ENCODE results near the gene EPHX1.

EPHX1 gene

GRCh38 chr1:225866061-225866837, 56.3 kb downstream of the EPHX1 start:
- peak; percentile 70 for DNase-seq

DNA sequence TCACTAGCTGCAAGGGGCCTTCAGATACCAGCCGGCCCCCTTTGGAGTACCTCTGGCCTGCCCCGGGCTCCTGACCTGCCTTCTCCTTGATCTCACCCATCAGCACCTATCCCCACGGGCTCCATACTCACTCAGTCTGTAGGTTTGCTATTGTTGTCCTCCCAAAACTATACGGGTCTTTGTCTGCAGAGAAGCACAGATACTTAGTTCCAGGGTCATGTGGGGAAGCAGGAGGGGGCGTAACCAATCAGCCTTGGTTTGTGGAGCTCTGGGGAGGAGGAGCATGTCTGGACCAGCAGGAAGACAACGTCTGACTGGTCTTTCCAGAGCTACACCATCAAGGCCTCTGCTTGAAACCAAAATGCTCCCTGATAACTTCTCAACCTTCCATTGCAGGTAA, 57.1 kb downstream of the EPHX1 start:
- DNase-seq: no peak

- DNase-seq: no peak
Measured at GRCh38 chr1:225868631-225869330, 58.9 kb downstream of the EPHX1 start.

GRCh38 chr1:225870911-225871310, 61.0 kb downstream of the EPHX1 start:
- DNase-seq: no peak

DNA sequence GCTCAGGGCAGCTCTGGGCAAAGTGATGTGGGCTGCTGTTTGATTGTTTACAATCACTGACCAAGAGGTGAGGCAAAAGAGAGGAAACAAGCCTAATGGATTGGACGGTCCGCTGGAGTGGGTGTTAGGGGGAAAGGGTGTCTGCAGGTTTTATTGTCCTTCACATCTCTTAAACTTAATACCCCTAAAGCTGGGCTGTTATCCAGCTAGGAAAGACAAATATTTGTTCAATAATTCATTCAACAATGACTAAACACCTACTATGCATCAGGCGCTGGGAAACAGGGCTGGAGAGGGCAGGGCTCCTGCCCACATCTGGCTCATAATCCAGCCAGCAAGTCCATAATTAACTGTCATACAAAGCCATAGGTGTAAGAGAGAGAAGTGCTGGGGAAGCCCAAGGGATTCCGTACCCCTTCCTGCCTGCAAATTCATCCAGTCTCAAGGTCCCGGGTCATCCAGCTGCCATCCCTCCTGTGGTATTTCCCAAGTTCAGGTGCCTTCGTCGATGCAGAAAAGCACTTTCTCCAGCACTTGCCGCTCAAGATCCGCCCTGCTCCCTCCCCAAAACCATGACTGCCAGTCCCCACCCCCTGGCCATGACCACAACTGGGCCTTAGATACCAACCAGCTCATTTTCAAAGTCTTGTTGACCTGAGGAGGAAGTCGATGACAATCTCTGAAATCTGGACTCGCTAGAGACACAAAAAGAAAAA, 61.6 kb downstream of the EPHX1 start:
- no peak for DNase-seq

- no peak for DNase-seq
Measured at GRCh38 chr1:225872075-225872430, 62.1 kb downstream of the EPHX1 start.

- no peak for DNase-seq
Measured at GRCh38 chr1:225873281-225873850, 63.4 kb downstream of the EPHX1 start.

- DNase-seq: no peak
Measured at GRCh38 chr1:225874431-225874830, 64.5 kb downstream of the EPHX1 start.

DNA sequence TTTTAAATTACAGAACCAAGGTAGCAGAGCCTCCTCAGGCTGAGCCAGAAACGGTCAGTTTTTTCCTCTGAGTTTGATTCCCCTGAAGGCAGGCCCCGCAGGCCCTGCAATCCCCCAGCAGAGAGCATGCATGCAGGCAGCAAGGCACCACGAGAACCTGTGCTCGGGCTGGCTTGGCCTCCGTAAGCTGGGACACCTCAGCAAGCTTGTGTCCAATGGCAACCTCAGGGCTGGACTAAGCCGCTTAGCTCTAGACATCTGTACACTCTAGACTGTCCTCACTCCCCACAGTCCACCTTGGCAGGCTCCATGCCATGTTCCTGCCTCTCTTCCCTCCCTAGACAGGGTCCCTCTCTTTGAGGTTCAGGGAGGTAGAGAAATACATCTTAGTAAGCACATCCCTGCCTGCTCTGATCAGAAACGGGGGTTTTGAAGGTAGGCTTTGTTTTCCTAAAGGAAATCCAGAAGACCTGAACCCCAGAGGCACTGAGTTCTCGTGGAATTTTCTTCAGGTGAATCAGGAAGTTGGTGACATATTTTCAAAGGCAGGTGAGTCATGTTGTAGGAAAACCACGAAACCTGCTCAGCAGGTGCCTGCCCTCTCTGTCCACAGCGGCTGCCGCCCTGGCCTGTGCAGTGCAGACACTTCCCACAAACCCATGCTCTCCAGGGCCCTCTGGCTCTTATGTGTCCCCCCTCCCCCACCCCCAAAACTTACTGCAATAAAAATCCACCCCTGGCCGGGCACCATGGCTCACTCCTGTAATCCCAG, 65.3 kb downstream of the EPHX1 start:
- DNase-seq: no peak

- no peak for DNase-seq
Measured at GRCh38 chr1:225876900-225877510, 67.1 kb downstream of the EPHX1 start.

- no peak for DNase-seq
Measured at GRCh38 chr1:225877580-225877979, 67.7 kb downstream of the EPHX1 start.

DNA sequence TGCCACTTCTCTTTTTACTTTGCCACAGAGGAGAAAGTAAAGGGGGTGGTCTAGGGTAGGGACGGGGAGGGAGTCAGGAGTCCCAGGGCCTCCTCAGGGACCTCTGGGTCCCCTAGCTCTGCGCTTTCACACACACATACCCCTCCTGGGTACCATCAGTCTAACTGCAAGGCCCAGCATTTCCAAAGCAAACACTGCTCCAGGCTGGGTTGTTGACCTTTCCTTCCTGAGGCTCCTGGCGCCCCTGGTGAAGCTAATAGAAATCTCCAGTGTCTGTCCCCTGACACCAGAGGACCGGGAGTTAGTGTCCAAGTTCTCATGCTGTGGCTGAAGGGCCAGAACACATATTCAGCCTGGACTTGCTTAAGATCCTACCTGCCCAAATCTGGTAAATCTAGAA, 68.4 kb downstream of the EPHX1 start:
- DNase-seq: no peak

DNA sequence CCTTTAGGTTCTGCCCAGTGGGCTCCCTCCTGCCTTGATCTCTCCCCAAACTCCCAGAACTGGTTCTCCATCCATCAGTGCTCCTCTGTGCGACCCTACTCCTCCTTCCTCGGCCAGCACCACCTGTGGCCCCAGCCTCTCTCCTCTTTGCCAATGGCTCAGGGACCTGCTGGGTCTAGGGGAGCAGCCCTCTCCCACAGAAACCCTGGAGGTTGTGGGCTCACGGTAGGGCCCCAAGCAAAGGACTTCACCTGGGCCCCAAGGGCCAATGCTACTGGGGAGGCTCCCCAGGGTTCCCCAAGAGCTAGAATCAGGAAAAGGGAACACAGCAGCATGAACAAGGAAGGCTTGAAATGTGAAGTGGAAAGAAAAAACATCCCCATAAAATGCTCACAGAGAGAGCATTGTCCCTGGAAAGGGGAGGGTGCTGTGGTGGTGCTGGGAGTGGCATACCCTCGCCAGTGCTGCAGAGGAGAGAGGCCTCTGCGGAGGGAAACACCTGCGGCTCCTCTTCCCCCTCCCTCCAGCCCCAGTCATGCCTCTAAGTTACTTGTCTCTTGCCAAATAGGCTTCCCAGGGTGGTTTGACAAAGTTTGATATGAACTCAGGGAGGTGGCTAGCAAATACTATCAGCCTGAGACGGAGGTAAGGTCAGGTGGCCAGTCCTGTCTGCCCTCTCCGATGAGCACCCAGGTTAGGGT, 69.7 kb downstream of the EPHX1 start:
- DNase-seq: peak; percentile 44

DNA sequence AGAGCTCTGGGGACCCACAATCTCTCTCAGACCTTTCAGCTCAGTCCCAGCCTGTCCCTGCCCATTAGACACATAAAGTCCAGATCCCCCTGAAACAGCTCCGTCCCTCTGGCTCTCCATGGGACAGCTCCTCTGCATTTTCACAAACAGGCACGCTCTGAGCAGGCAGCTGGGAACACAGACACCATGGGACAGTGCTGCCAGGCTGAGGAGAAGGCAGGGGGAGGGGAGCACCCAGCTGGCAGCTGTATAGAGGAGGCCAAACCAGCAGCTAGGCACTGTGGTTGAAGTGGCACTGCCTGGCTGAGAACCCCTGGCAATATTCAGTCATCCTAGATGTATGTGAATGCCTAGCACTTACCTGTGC, 70.3 kb downstream of the EPHX1 start:
- no peak for DNase-seq

- no peak for DNase-seq
Measured at GRCh38 chr1:225880636-225881035, 70.7 kb downstream of the EPHX1 start.

DNA sequence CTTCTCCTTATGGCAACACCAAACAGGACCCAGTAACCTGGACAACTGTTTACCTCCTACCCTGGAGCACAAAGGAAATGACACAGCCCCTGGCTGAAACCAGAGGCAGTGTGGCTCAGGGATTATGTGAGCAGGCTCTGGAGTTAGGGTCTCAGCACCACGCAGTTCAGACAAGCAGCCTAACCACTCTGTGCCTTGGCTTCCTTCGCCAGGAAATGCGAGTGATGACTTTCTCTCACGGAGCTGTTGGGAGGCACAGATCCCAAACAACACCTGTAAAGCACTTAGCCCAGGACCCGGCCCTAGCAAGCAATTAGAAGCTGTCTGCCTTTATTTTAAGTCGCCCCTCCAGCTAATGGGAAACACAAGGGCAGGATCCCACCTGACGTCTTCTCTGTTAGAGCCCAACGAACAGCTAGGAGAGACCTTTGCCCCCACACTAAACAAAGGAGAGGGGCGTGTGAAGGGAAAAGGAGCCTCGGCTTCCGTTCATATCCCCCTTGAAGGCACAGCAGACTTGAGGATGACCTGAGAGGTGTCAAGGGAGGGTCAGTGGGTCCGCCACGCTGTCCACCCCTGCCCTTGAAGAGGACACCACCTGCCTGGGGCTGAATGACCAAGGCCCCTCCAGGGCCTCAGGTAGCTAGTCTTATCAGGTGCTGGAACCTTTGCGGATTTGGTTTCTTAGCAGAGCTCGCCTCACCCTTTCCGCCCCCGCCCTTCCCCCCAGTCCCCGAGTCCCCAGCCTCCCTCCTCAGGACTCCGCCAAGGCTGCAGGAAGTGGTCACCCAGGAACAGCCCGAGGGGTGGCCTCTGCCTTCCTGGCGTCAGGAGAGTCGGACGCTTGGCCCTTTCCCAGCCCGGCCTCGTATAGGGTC, 71.4 kb downstream of the EPHX1 start:
- DNase-seq: peak; percentile 59

DNA sequence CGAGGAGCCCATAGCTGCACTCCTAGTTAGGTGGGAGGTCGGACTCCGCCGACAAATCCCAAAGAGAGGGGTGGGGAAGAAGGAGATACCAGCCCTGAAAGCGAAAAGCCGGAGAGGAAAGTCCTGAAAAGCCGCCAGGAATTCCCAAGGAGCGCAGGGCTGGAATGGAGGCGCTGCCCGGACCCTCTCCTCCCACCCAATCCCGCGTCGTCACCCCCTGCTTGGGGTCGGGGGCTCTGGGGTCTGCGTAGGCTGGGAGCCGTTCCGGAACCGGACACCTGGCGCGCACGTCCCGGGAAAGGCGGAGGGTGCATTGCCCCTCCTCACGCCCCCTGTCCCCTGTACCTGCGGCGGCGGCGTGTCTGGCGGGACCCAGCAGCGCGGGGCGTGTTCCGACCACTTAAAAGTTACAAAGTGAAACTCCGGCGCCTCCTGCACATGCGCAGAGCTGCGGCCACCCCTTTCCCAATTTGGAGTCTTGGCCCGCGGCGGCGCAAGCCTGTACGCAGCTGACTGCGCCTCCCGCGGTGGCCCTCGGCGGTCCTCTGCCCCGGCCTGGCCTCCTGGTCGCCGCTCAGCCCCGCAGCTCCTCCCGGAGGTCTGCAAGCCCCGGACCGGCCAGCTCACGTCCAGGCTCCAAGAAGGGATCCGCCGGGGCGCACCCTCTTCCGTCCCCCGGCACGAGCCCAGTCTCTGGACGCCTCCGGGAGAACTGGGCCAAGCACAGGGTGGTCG, 72.2 kb downstream of the EPHX1 start, which contains the start of gene TMEM63A:
Gene TMEM63A, minus strand, starts transcription at position 422 of the 735 bp plus-strand sequence. CDS start 4,800 bp downstream, outside the sequence.
- peak; percentile 91 for DNase-seq

DNA sequence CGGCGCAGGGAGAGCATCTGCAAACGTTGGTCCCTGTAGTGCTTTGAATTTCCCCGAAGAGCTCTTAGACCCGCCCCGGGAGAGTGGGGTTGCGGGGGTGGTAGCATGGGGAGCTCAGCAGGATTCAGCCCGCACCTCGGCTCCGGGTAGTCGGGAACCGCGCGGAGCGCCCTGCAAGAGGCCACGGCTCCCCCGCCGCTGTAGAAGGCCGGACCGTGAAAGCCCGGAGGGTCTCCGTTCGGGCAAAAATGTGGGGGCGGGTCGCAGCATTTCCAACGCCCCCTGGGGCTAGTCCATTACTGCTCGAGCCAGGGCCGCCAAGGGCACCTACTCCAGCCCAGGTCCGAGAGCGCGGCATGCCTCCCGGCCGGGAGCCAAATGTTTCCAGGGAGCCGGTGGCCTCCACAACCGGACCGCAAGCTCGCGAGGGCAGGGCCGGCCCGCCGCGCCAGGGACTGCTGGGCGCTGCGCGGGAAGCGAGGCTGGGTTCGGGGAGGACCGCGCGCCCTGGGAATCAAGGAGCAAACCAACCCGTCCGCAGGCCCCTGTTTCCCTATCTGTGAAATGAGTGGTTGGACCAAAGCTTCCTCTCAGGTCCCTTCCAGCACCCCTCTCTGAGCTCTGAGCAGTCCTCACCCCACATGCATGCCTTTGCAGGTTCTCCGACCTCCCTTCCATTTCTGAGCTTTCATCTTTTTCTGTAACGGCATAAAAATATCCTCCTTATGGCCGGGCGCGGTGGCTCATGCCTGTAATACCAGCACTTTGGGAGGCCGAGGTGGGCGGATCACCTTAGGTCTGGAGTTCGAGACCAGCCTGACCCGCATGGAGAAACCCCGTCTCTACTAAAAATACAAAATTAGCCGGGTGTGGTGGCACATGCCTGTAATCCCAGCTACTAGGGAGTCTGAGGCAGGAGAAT, 73.0 kb downstream of the EPHX1 start:
- DNase-seq: no peak

Measured in CD4-positive, alpha-beta T cell treated with Interleukin-12 subunit alpha and Interleukin-12 subunit beta, for 1 hour (primary cell).